IPS-20b (cell line): Measurements from ENCODE around the gene TTC28.
"Not testable (repeated sequence)": the region's sequence is repeated elsewhere in the genome, so short reads cannot be mapped to it uniquely, and the experiment has no call there.

Source experiments
- H3K27ac ChIP-seq: one replicate; pipeline ENCODE4 v1.5.1; 2013; ENCODE audit warnings: low read length
- H3K27me3 ChIP-seq: 2 replicates; pipeline ENCODE4 v1.6.1; 2013; ENCODE audit warnings: mild to moderate bottlenecking, low read length, inconsistent platforms; ENCODE audit not compliant: insufficient read depth
- H3K36me3 ChIP-seq: 2 replicates; pipeline ENCODE4 v1.6.1; 2013; ENCODE audit warnings: low read depth, mild to moderate bottlenecking, inconsistent platforms, low read length, moderate library complexity; ENCODE audit not compliant: insufficient read depth
- H3K4me1 ChIP-seq: 2 replicates; pipeline ENCODE4 v1.6.1; 2013; ENCODE audit warnings: mild to moderate bottlenecking, control low read depth, inconsistent platforms, low read length, moderate library complexity; ENCODE audit not compliant: insufficient read depth
- H3K4me3 ChIP-seq: 2 replicates; pipeline ENCODE4 v1.5.1; 2013; ENCODE audit warnings: mild to moderate bottlenecking, low read length, inconsistent platforms
- H3K9ac ChIP-seq: 2 replicates; pipeline ENCODE4 v1.6.1; 2013; ENCODE audit warnings: low read depth, mild to moderate bottlenecking, inconsistent platforms, low read length, moderate library complexity
- H3K9me3 ChIP-seq: 2 replicates; pipeline ENCODE4 v1.6.1; 2013; ENCODE audit warnings: mild to moderate bottlenecking, low read depth, low read length, inconsistent platforms; ENCODE audit not compliant: insufficient read depth

TTC28 gene

DNA sequence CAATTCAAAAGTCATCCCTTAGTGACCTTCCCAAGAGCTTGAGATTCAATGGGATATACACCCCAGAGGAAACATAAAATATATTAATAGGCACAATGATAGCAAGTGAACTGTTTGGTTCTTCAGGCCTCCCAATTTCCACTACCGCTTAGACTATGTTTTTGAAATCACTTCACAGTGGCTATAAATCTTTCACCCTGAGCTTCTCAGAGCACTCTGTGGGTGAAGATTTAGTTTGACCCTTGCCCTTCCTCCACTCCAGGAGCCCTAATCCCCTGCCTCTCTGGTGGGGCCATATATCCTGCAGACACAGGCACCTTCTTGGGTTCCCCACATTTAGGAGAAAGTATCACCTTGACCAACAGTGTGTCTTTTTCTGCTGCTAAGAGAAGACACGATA is 573.7 kb downstream of the TTC28 start:
- H3K4me1 ChIP-seq: 0 out of 2 replicates have a peak, but pooled peaks cover 4% of the 10 kb centered on the region
- no peaks in the 10 kb centered on the region for H3K9me3 ChIP-seq
- no peaks in the 10 kb centered on the region for H3K27me3 ChIP-seq
- H3K36me3 ChIP-seq: peaks cover 8% of the 10 kb centered on the region; the same call in 1 of the 2 replicates
- no peak overlapping the region for H3K27ac ChIP-seq
- no peak overlapping the region for H3K9ac ChIP-seq
- H3K4me3 ChIP-seq: no peak overlapping the region

GRCh38 chr22:28105413-28105812 is 574.2 kb downstream of the TTC28 start:
- H3K36me3 ChIP-seq: peaks cover 8% of the 10 kb centered on the region; the same call in 1 of the 2 replicates
- H3K4me3 ChIP-seq: no peak overlapping the region
- H3K9me3 ChIP-seq: no peaks in the 10 kb centered on the region
- H3K9ac ChIP-seq: no peak overlapping the region
- 0 out of 2 replicates have a peak, but pooled peaks cover 4% of the 10 kb centered on the region for H3K4me1 ChIP-seq
- no peaks in the 10 kb centered on the region for H3K27me3 ChIP-seq
- no peak overlapping the region for H3K27ac ChIP-seq

- no peak overlapping the region for H3K27ac ChIP-seq
- H3K9me3 ChIP-seq: no peaks in the 10 kb centered on the region
- H3K27me3 ChIP-seq: no peaks in the 10 kb centered on the region
- peaks cover 8% of the 10 kb centered on the region; the same call in 1 of the 2 replicates for H3K36me3 ChIP-seq
- no peak overlapping the region for H3K4me3 ChIP-seq
- no peak overlapping the region for H3K9ac ChIP-seq
- H3K4me1 ChIP-seq: 0 out of 2 replicates have a peak, but pooled peaks cover 1% of the 10 kb centered on the region
These were observed 576.0 kb downstream of the TTC28 start for GRCh38 chr22:28103596-28103995.

- Histone ChIP-seq H3K27me3 (no peaks in the 10 kb centered on the region), H3K4me1 (no peaks in the 10 kb centered on the region), H3K9ac (no peak overlapping the region), H3K9me3 (no peaks in the 10 kb centered on the region), H3K36me3 (0 out of 2 replicates have a peak, but pooled peaks cover 5% of the 10 kb centered on the region), H3K27ac (no peak overlapping the region), H3K4me3 (no peak overlapping the region)
These were observed 577.4 kb downstream of the TTC28 start for GRCh38 chr22:28102151-28102812.

- no peaks in the 10 kb centered on the region for H3K27me3 ChIP-seq
- no peak overlapping the region for H3K4me3 ChIP-seq
- H3K9me3 ChIP-seq: no peaks in the 10 kb centered on the region
- no peaks in the 10 kb centered on the region for H3K4me1 ChIP-seq
- H3K9ac ChIP-seq: no peak overlapping the region
- H3K36me3 ChIP-seq: no peaks in the 10 kb centered on the region
- no peak overlapping the region for H3K27ac ChIP-seq
These were observed 582.0 kb downstream of the TTC28 start for GRCh38 chr22:28097627-28098026.

DNA sequence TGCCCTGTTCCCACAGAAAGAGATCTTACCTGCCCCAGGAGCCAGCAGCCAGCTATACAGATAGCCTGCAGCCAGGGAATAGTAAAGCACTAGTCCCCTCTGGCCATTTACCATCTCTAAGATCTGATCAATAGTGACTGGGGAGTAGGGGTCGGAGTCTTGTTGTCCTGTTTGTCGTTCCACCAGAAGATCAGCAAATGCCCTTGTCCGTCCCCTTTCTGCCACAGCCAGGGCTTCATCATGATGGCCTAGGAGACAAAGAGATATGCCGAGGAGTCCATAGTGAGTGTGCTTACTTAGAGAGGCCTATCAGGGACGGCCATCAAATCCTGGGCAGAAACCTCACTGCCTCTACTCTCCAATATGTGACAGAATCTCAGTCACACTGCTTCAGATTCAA is 583.5 kb downstream of the TTC28 start:
- H3K9ac ChIP-seq: no peak overlapping the region
- H3K9me3 ChIP-seq: no peaks in the 10 kb centered on the region
- no peak overlapping the region for H3K4me3 ChIP-seq
- no peaks in the 10 kb centered on the region for H3K27me3 ChIP-seq
- no peaks in the 10 kb centered on the region for H3K36me3 ChIP-seq
- no peak overlapping the region for H3K27ac ChIP-seq
- H3K4me1 ChIP-seq: no peaks in the 10 kb centered on the region

DNA sequence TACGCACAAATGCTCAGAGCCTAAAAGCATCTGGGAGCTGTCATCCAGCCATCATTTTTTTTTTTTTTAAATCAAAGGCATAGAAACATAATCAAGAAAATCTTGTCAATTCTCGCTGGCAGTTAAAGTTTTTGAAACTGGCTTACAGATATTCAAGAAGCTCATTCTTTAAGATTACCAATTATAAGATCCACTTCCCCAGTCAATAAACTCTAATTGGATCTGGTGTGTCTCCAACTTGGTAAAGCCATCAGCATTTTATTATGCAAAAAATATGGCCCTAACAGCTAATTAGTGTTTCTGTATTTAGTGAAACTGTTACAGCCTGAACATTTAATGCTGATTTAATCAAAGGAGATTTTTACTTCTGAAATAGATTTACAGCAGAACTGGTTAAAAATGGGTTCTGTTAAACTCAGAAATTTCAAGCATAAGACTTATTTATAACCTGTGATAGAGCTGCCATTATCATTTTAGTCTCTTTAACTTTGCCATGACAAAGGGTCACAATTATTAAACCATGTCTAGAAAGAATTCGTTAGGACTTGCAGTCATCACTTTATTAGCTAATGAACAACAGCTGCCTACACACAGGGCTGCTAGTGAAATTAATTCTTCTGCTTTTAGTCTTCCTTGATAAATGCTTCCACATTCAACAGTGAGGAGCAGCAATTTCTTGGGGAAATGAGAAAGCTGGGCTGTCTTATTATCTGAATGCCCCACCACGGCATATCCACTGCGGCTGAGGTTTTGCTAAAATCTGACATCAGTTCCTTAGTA is 584.1 kb downstream of the TTC28 start:
- Histone ChIP-seq H3K27me3 (no peaks in the 10 kb centered on the region), H3K36me3 (no peaks in the 10 kb centered on the region), H3K27ac (no peak overlapping the region), H3K9me3 (no peaks in the 10 kb centered on the region), H3K4me1 (no peaks in the 10 kb centered on the region), H3K9ac (no peak overlapping the region), H3K4me3 (no peak overlapping the region)

DNA sequence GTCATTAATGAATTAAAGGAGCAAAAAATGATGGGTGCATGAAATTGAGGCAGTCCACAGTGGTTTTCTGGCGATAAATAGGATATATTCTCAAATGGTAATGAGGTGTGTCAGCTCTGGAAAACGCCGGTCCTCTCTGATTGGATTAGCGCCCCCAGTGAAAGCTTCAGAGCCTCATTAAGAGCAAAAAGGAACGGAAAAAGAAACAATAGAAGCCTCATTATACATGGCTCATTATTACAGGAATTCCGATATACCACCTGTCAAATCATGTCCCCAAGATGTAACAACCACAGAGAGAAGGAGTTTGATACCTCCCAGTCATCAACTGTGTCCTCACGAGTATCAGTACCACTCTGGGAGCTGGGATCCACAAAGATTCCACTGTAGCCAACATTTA is 584.9 kb downstream of the TTC28 start:
- no peaks in the 10 kb centered on the region for H3K4me1 ChIP-seq
- no peaks in the 10 kb centered on the region for H3K36me3 ChIP-seq
- no peak overlapping the region for H3K27ac ChIP-seq
- no peaks in the 10 kb centered on the region for H3K9me3 ChIP-seq
- no peak overlapping the region for H3K4me3 ChIP-seq
- no peak overlapping the region for H3K9ac ChIP-seq
- H3K27me3 ChIP-seq: no peaks in the 10 kb centered on the region

DNA sequence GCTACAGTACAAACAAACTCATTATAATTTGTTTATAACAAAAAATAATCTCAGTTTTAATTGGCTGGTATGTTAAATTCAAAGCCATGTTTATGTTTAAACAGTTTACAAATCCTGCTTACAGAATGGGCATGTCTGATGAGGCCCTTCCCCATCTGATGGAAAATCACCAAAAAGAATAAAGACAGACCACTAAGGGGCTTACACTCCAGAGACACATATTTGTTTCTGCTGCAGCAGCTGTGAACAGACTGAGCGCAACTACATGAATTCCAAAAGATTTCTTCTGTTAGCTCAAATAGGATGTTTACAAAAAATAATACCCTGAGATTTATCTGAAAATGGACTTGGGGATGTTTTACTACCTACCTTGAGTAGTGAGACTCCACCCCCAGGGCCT is 585.9 kb downstream of the TTC28 start:
- Histone ChIP-seq H3K4me1 (no peaks in the 10 kb centered on the region), H3K27ac (no peak overlapping the region), H3K36me3 (no peaks in the 10 kb centered on the region), H3K27me3 (no peaks in the 10 kb centered on the region), H3K9me3 (no peaks in the 10 kb centered on the region), H3K9ac (no peak overlapping the region), H3K4me3 (no peak overlapping the region)

DNA sequence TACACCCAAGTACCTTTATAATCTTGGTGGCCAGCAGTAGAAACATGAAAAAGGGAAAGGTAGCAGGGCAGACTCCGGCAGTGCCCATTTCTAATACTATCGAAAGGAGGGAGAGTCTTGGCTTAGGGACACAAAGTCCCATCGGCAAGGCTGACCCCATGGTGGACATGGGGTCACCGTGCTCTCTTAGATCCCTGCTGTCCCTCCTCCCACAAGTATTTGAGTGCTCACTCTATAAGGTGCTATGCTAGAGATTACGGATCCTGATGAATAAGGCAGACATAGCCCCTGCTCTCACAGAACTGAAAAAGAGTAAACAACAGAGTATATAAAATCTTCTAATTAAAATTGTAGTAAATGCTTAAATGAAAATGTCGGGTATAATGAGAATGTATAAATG is 588.2 kb downstream of the TTC28 start:
- Histone ChIP-seq H3K9me3 (no peaks in the 10 kb centered on the region), H3K36me3 (no peaks in the 10 kb centered on the region), H3K27me3 (no peaks in the 10 kb centered on the region), H3K4me1 (no peaks in the 10 kb centered on the region), H3K4me3 (no peak overlapping the region), H3K9ac (no peak overlapping the region), H3K27ac (no peak overlapping the region)

GRCh38 chr22:28089541-28089940 is 590.1 kb downstream of the TTC28 start:
- H3K9ac ChIP-seq, H3K36me3 ChIP-seq, H3K4me3 ChIP-seq, H3K9me3 ChIP-seq, H3K27ac ChIP-seq, H3K4me1 ChIP-seq, H3K27me3 ChIP-seq: not testable (repeated sequence)

DNA sequence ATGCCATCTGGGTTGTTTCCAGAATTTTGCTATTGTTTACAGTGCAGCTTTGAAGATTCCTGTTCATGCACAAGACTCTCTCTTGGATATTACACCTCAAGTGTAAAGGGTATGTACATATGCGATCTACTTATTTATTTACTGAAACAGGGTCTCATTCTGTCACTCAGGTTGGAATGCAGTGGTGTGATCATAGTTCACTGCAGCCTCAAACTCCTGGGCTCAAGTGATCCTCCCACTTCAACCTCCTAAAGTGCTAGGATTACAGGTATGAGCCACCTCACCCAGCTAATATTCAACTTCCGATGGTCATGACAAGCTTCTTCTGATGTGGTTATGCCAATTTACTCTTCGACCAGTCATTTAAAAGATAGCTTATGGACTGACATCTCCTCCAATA is 602.5 kb downstream of the TTC28 start:
- no peaks in the 10 kb centered on the region for H3K4me1 ChIP-seq
- H3K9me3 ChIP-seq: peaks cover 5% of the 10 kb centered on the region; the same call in 1 of the 2 replicates
- H3K9ac ChIP-seq: no peak overlapping the region
- no peaks in the 10 kb centered on the region for H3K36me3 ChIP-seq
- no peak overlapping the region for H3K27ac ChIP-seq
- H3K27me3 ChIP-seq: no peaks in the 10 kb centered on the region
- no peak overlapping the region for H3K4me3 ChIP-seq
